HG02981 (cell line): ENCODE results near the gene NOP58.
"Not testable (repeated sequence)": the region's sequence is repeated elsewhere in the genome, so short reads cannot be mapped to it uniquely, and the experiment has no call there.

Source experiments
- ATAC-seq: cut with Tn5 transposase; IDR thresholded peaks from one replicate; pipeline ENCODE4 v1.9.1; 2021; ENCODE audit warnings: mild to moderate bottlenecking, moderate library complexity; ENCODE audit not compliant: unreplicated experiment

NOP58 gene

DNA sequence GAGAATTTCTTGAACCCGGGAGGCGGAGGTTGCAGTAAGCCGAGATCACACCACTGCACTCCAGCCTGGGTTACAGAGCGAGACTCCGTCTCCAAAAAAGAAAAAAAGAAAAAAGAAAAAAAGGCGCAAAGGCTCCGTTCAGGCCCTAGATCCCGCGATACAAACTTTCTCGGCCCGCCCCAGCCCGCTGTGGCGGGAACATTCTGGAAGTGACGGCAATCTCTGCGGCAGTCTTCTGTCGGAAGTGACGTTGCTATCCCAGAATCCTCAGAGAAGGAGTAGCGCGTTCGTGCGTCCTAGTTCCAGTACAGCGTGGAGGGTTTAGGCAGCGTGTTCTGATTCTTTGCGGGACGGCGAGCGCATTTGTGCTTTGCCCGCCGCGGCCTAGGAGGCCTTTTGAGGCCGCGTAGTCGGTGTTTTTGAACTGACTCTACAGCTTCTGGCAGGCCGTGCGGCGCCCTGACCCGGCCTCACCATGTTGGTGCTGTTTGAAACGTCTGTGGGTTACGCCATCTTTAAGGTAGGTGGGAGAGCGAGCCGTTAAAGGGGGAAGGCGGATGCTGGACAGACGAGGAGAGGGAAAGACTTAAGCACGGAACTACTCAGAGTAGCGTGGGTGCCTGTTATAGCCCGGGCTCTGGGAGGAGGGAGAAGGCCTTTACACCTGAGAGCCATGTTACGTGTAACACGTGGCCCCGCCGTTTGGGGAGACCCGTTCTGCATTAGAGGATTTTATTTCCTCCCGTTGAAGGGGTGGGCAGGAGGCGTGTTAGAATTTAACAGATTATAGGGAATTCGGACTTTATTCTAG, at the start of gene NOP58:
Gene NOP58 (plus strand): TSS at position 297 of the 811 bp plus-strand sequence. CDS start 179 bp downstream, at position 476.
- ATAC-seq = peak; percentile 85

DNA sequence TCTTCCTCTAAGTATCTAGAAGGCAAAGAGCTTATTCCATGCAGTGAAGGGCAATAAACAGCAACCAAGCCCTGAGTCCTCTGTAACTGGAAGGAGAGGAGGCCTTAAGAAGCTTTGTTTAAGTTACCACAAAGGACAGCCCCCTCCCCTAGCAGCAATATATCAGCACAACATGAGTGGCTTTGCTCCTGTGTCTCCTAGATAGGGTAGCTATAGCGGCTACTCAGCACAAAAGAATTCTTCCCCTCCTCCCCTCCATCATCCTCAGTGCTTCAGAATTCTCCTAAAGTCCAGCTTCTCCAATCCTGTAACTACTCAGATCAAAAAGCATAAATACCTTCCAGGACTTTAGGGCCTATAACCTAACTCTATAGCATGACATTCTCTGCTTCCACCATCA, 43.7 kb upstream of the NOP58 start:
- no peak for ATAC-seq

- peak; percentile 32 for ATAC-seq
Measured at GRCh38 chr2:202237787-202238233, 27.8 kb upstream of the NOP58 start.

GRCh38 chr2:202238234-202239197, 27.0 kb upstream of the NOP58 start, which contains the start of gene SUMO1:
TSS of gene SUMO1 (minus strand) at chr2:202238597. CDS start at chr2:202238451, 146 bp downstream.
- peak; percentile 97 for ATAC-seq

DNA sequence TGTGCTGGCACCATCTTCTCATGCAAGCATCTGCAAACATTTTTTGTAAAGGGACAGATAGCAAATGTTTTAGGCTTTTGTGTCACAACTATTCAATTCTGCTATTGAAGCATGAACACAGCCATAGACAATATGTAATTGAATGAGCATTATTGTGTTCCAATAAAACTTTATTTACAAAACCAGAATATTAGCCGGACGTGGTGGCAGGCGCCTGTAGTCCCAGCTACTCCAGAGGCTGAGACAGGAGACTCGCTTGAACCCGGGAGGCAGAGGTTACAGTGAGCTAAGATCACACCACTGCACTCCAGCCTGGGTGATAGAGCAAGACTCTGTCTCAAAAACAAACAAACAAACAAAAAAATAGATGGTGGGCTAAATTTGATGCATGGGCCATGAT, 17.9 kb upstream of the NOP58 start:
- ATAC-seq = not testable (repeated sequence)

DNA sequence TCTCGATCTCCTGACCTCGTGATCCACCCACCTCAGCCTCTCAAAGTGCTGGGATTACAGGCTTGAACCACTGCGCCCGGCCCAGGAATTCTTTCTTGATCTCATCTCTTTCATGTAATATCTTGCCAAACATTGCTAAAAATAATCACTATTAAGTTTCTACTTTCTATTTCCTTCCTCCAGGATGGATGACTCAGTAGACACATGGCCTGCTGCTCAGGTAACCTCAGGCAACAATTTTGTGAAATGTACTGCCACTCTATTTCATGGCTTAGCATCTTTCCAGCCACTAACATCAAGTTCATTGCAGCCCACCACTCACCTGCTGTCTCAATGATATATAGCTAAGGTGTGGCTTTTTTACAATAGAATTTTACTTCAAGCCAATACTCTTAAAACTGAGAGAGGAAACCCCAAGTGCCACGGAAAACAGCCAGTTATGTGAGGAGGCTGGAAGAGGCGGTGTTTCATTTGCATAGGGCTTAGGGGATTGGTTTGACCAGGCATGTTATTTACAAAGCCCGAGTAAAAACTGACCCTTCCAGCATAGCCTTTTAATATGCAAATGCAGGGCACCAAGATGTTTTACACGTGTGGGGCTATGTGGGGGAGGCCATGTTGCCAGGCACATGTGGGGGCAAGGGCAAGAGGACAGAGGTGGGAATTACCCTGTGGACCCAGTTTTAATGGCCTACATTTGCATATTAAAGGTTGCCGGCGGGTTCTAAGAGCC, 15.9 kb upstream of the NOP58 start:
- no peak for ATAC-seq

DNA sequence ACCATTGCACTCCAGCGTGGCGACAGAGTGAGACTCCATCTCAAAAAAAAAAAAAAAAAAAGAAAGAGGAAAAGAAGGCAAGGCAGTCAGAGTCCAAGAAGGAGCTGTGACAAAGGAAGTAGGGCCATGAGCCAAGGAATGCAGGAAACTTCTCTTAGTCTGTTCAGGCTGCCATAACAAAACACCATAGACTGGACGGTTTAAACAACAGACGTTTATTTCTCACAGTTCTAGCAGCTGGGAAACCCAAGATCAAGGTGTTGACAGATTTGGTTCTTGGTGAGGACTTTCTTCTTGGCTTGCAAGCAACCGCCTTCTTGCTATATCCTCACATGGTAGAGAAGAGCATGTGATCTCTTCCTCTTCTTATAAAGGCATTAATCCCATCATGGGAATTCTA, 14.1 kb upstream of the NOP58 start:
- ATAC-seq = no peak

- no peak for ATAC-seq
Measured at GRCh38 chr2:202261531-202261930, 4.0 kb upstream of the NOP58 start.

DNA sequence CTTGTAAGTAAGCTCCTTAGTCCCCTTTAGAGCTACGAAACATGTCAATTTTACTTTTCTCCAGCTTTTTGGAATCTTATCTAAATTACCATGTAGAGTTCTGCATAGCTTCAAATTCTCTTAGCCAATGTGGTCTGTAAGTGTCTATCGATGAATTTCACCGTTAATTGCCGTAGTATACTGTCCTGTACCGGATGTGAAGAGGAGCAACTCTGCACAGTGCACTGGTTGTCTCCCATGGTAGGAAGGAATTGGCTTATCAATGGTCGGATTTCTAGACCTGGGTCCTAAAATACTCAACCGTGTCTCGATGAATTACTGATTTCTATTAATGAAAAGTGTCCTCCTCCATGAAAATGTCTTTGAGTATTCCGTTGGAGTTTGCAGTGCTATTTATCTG, 1.9 kb downstream of the NOP58 start:
- ATAC-seq = no peak

GRCh38 chr2:202269585-202269984, 4.0 kb downstream of the NOP58 start:
- no peak for ATAC-seq

DNA sequence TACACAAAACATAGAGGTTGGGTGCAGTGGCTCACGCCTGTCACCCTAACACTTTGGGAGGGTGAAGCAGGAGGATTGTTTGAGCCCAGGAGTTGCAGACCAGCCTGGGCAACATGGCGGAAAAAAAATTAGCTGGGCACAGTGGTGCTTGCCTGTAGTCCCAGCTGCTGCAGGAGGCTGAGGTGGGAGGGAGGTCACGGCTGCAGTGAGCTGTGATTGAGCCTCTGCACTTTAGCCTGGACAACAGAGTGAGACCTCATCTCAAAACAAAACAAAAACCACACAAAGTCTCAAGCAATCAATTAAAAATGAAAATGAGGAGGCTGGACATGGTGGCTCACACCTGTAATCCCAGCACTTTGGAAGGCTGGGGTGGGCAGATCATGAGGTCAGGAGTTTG, 4.9 kb downstream of the NOP58 start:
- no peak for ATAC-seq

DNA sequence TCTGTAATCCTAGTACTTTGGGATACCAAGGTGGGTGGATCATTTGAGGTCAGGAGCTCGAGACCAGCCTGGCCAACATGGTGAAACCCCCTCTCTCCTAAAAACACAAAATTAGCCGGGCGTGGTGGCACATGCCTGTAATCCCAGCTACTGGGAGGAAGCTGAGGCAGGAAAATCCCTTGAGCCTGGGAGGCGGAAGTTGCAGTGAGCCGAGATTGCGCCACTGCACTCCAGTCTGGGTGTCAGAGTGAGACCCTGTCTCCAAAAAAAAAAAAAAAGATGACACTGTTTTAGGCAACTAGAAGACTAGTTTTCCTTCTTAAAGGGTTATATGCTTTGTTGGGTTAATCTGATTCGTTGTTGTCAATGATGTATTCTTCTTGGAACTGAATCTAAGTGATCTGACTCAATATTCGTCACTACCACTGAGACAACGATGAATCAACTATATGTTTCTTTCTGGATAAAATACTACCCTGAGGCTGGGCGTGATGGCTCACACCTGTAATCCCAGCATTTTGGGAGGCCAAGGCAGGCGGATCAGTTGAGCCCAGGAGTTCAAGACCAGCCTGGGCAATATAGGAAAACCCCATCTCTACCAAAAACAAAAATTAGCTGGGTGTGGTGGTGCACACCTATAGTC, 10.6 kb downstream of the NOP58 start:
- ATAC-seq = not testable (repeated sequence)

GRCh38 chr2:202278036-202278760, 12.6 kb downstream of the NOP58 start:
- ATAC-seq = no peak

DNA sequence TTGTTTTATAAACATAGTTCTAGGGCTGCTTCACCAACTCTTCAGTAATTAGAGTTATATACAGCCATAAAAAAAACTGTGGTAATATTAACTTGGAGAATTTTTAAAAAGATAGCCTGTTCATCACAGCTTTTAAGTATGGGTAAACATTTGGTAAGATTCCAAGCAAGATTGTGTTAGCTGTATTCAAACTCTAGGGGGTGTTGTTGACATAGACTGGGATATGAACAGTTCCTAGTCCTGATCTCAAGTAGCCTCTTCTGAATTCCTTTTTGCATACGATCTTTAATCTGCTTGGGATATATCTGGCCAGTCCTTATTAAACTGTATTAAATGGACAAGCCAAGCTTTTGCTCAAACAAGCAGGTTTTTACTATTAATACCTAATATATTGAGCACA, 13.4 kb downstream of the NOP58 start:
- no peak for ATAC-seq

DNA sequence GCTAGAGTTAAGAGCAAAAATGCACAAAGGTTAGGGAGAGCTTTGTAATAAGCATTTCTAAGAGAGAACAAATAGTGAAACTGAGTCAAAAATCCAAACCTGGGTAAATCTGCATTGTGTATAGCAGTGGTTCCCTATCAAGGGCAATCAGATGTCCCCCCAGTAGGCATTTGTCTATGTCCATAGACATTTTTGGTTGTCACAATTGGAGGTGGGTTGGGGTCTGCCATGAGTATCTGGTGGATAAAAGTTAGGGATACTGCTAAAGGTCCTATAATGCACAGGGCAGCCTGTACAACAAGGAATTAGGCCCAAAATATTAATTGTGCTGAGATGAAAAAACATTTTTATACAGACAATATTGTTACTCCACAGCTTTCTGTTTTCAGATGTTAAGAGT, 21.0 kb downstream of the NOP58 start:
- ATAC-seq = no peak

DNA sequence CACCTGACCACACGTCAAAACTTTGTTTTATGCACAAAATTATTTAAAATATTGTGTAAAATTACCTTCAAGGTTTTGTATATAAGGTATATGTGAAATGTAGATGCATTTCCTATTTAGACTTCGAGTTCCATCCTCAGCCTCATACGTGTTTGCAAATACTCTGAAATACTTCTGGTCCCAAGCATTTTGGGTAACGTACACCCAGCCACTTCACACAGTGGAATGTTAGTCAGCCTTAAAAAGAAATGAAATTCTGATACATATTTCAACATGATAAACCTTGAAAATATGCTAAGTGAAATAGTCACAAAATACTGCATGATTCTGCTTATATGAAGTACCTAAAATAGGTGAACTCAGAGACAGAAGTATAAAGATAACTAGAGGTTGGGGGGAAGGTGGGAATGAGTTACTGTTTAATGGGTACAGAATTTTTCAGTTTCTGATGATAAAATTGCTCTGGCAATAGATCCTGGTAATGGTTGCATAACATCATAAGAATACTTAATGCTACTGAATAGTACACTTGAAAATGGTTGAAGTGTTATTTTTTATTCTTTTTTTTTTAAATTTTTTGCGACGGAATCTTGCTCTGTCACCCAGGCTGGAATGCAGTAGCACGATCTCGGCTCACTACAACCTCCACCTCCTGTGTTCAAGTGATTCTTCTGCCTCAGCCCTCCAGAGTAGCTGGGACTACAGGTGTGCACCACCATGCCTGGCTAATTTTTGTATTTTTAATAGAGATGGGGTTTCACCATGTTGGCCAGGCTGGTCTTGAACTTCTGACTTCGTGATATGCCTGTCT, 24.0 kb downstream of the NOP58 start:
- ATAC-seq = no peak

GRCh38 chr2:202290316-202290715, 24.8 kb downstream of the NOP58 start:
- no peak for ATAC-seq

- ATAC-seq = no peak
Measured at GRCh38 chr2:202290970-202291369, 25.4 kb downstream of the NOP58 start.

DNA sequence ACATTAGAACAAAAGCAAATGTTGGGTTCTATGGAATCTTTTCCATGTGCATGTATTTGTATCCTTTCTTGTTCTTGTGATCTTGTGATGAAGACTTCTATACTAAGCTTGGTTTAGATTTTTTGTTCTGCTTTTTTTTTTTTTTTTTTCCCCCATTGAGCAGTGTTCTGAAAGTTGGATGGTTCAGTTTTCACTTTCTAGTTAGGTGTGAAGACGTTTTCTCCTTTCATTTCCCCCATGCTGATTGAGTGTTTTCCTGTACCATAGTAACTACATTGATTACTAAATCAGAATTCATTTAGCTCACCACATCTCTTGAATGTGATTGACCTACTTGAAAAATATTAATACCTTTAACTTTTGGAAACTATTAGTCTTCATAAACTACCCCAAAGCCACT, 34.1 kb downstream of the NOP58 start:
- ATAC-seq = peak; percentile 81
